Glomerular endothelial cell (primary cell): ENCODE data around the gene GLUD1. TPM values are rescaled to one million over a fixed set of nuclear protein-coding genes. Genes with fewer than 3 reads are reported as not detected.
"Not testable (repeated sequence)": the region's sequence is repeated elsewhere in the genome, so short reads cannot be mapped to it uniquely, and the experiment has no call there.

Experiments used
- DNase-seq: peaks from one replicate; pipeline ENCODE4 v3.0.0-alpha.2; 2011; ENCODE audit warnings: low read depth, low spot score; ENCODE audit errors: extremely low read depth
- total RNA-seq: library from RNA; depleted of rRNA; stranded (reverse); fragments of >200 nt; gene quantifications from 2 replicates; pipeline ENCODE4 v1.2.3, GENCODE V29; 2015

Gene GLUD1
- total RNA-seq, 1 donor from 2014 or later: 114 TPM

- no peak for DNase-seq
Observed at GRCh38 chr10:87092376-87092860, 2.2 kb downstream of the GLUD1 start.

- DNase-seq: no peak
Observed at GRCh38 chr10:87090779-87091178, 3.9 kb downstream of the GLUD1 start.

- no peak for DNase-seq
Observed at GRCh38 chr10:87089746-87090145, 4.9 kb downstream of the GLUD1 start.

- DNase-seq: no peak
Observed at GRCh38 chr10:87085537-87085936, 9.1 kb downstream of the GLUD1 start.

GRCh38 chr10:87084291-87084782, 10.3 kb downstream of the GLUD1 start:
- DNase-seq: not testable (repeated sequence)

- DNase-seq: not testable (repeated sequence)
Observed at GRCh38 chr10:87083576-87084290, 10.9 kb downstream of the GLUD1 start.

- DNase-seq: not testable (repeated sequence)
Observed at GRCh38 chr10:87082219-87082618, 12.4 kb downstream of the GLUD1 start.

GRCh38 chr10:87081574-87081973, 13.1 kb downstream of the GLUD1 start:
- not testable (repeated sequence) for DNase-seq

GRCh38 chr10:87080621-87081020, 14.0 kb downstream of the GLUD1 start:
- not testable (repeated sequence) for DNase-seq

GRCh38 chr10:87079106-87079836, 15.4 kb downstream of the GLUD1 start:
- DNase-seq: no peak

- not testable (repeated sequence) for DNase-seq
Observed at GRCh38 chr10:87076421-87076820, 18.2 kb downstream of the GLUD1 start.

- DNase-seq: no peak
Observed at GRCh38 chr10:87072449-87072848, 22.2 kb downstream of the GLUD1 start.

- DNase-seq: no peak
Observed at GRCh38 chr10:87068281-87068680, 26.4 kb downstream of the GLUD1 start.

- DNase-seq: no peak
Observed at GRCh38 chr10:87066865-87067264, 27.8 kb downstream of the GLUD1 start.

GRCh38 chr10:87066178-87066577, 28.5 kb downstream of the GLUD1 start:
- no peak for DNase-seq

GRCh38 chr10:87064651-87065050, 30.0 kb downstream of the GLUD1 start:
- no peak for DNase-seq

GRCh38 chr10:87060280-87060928, 34.2 kb downstream of the GLUD1 start:
- DNase-seq: no peak

GRCh38 chr10:87059401-87059800, 35.2 kb downstream of the GLUD1 start:
- DNase-seq: no peak

- DNase-seq: no peak
Observed at GRCh38 chr10:87058171-87058570, 36.5 kb downstream of the GLUD1 start.

- no peak for DNase-seq
Observed at GRCh38 chr10:87054373-87055295, 40.0 kb downstream of the GLUD1 start.
